Stimulated activated CD8-positive, alpha-beta memory T cell treated with anti-CD3 and anti-CD28 coated beads, Interleukin-12 subunit alpha, Interleukin-12 subunit beta, amount 100 ng/mL, for 4 hours (primary cell): ENCODE measurements around the gene OR51G2.
"Not testable (repeated sequence)": the region's sequence is repeated elsewhere in the genome, so short reads cannot be mapped to it uniquely, and the experiment has no call there.

Experiments
- DNase-seq: peaks from one replicate; pipeline ENCODE4 v3.0.0-alpha.2; 2020; ENCODE audit warnings: low read depth

OR51G2 gene, protein sequence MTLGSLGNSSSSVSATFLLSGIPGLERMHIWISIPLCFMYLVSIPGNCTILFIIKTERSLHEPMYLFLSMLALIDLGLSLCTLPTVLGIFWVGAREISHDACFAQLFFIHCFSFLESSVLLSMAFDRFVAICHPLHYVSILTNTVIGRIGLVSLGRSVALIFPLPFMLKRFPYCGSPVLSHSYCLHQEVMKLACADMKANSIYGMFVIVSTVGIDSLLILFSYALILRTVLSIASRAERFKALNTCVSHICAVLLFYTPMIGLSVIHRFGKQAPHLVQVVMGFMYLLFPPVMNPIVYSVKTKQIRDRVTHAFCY

DNA sequence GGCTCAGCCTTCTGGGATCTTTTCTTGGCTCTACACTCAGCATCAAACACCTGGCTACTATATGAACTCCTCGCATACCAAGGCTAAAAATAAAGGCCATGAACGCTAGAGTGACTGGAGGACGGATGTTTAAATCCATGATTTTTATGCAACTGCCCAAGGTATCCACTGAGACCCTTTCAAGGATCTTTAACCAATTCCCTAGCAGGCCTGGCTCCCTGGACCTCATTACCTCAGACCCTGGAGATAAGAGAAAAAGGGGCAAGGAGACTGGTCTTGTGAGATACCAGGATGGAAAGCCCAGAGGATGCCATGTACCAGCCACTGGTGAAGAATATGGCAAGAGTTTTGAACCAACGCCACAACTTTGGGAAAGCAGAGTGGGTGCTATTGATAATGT, at the start of gene OR51G2:
Gene OR51G2, minus strand, starts transcription at position 101 of the 400 bp plus-strand sequence. CDS start 3,687 bp downstream, outside the sequence.
- no peak for DNase-seq

DNA sequence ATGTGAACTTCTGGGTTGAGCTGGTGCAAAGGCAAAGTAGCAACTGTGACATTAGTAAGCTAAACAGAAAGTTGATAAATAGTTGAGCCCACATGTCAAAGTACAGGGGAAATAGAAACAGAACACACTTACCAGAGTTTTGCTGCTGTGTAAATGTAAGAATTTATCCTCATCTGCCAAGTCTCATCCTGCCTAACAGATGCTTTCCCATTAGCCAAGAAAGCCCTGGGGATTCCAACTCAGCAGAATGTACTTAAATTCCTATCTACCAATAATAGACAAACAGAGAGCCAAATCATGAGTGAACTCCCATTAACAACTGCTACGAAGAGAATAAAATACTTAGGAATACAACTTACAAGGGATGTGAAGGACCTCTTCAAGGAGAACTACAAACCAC, 43.7 kb upstream of the OR51G2 start:
- DNase-seq = no peak

DNA sequence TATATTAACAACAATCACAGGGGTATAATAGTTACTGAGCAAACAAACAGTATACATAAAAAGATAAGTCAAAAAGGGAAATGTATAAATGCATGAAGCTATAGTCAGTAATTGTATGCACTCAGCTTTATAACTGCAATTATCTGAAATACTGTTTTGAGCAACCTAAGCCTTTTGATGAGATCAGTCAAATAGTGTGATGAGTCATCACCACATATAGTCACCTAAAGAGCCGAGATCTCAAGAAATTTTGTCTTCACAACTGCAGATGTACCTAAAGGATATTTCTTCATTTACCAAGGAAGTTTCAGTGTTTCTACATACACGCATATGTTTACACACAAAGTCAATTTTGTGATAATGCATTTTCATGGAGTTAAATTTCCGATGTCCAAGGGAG, 41.7 kb upstream of the OR51G2 start:
- no peak for DNase-seq

DNA sequence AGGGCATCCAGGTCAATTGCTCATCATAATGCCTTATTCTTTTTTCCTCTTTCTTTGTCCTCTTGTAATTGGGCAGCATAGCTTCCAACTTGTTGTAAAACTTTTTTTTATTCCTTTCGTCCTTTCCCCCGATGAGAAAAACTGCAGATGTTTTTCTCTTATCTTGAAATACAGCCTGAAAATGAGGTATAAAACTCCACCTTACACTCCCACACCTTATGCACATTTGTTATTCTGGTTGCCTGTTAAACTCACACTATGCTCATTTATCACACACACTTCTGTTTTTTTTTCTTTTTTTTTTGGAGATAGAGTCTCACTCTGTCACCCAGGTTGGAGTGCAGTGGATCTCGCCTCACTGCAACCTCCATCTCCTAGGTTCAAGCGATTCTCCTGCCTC, 38.2 kb upstream of the OR51G2 start:
- DNase-seq = no peak

DNA sequence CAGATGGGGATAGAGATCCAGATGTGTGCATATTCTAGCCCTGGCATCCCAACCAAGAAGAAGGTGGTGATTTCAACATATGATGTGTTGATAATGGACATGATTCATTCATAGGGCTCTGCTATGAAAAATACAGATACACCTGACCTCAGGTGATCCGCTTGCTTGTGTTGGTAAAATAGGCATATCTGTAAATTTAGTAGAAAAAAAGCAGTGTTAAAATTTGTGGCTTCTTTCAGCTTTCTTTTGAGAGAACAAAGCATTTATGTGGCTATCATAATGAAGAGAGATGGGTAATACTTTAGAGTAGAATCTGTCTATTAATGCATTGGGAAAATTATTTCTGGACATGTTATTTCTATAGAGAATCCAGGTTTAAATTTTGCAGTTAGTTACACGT, 36.5 kb upstream of the OR51G2 start, which contains the start of gene OR51A2:
Gene OR51A2, minus strand, starts transcription at position 101 of the 400 bp plus-strand sequence. Its CDS starts 0 bp downstream, at position 101.
- DNase-seq = not testable (repeated sequence)

DNA sequence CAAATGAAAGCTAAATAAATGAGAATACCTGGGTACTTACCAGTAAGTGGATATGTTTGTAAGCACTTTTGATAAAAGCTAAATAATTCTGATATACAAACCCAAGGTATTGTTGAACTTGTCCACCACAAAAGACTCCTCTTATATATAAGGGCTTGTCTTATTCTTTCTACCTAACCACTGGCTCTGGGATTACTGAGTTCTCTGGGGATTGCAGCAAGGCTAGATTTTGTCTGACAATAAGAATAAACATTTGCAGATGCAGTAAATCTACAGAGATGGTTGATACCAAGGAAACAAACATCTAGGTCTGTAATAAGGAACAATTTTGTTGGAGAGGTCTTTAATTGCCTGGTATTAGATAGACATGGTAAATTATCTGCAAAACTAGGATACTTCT, 28.4 kb upstream of the OR51G2 start, which contains the start of gene OR51A4:
Gene OR51A4, minus strand, starts transcription at position 101 of the 400 bp plus-strand sequence. CDS start 505 bp downstream, outside the sequence.
- DNase-seq = no peak

DNA sequence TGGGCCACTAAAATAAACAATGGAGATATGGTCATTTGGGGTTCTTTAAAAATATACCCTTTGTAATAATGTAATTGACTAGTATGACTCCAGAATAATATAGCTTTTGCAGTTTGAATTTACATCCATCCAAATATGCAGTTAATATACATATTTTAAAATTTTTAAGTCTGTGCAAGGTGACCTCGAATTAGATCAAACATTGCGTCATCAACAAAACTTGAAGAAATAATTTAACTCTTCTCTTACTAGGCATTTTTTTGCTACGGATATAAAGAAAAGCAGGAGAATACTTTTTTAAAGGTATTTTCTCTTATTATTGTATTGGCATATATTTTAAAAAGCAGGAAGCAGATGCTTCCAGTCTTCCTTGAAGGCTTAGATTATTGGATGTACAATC, 17.6 kb upstream of the OR51G2 start:
- DNase-seq = no peak

DNA sequence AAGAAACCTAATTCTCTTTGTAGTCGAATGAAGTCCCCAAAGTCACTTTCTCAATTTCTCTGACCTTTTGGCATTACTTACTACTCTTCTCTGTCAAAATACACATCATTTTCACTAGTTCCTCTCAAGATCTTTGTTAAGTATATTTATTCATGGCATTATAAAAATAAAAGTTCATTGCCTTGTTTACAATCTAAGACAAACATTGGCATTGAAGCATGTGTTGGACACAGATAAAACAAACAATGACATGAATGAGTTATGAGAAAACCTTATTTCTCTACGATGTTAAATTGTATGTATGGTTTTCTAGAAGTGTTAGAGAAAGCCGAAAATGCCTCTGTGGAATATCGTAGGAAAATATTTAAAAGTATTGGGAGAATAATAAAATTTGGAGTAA, 13.6 kb upstream of the OR51G2 start:
- DNase-seq = no peak

DNA sequence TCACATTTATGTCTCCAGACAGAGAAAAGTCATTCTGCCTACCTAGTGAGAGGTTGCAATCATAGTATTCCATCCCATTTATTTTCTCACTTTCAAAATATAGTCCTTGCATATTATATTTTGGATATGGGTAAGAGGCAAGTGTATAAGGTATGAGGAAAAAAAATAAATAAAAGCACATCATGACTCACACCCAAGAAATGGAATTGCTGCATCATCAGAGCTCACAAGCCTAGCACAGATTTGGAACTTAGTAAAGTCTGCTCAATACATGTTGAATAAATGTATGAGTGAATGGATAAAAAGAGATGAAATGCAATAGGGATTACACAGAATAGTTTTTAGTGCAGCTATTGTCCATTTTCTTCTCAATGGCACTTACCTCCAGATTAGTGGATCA, 7.5 kb upstream of the OR51G2 start:
- DNase-seq = no peak

DNA sequence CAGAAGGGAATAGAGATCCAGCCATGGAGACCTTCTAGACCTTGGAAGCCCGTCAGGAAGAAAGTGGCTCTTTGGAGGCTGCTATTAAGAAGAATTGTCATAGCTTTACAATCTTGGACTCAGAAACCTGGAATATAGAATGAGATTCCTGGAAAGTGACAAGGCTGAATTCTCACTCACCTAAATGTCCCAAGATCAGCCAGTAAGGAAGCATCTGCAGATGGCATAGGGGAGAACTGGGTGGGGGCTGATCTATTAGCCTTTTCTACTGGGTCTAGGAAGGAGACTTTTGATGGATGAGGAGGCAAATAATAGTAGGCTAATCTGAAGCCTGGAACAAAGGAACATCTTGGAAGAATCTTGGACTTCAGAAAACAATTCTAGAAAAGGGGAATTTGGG, 5.1 kb upstream of the OR51G2 start, which contains the start of gene OR51G1:
Gene OR51G1, minus strand, starts transcription at position 101 of the 400 bp plus-strand sequence. Its CDS starts 0 bp downstream, at position 101.
- no peak for DNase-seq

DNA sequence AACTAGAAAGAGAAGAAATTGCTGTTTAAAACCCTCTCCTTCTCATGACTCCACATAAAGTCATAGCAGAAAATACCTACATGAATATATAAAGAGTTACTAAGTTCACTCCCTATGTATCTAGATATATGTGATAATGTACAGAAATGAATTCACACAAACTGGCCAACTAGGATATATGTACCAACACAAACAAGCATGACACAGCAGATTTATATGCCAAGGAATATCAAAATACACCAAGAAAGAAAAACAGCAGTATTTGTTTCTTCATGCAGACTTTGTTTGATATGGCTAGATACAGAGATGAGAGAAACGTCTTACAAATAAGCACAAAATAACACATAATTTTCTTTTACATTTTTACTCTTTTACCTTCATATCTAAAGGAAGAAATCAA, 3.2 kb upstream of the OR51G2 start:
- DNase-seq = no peak

DNA sequence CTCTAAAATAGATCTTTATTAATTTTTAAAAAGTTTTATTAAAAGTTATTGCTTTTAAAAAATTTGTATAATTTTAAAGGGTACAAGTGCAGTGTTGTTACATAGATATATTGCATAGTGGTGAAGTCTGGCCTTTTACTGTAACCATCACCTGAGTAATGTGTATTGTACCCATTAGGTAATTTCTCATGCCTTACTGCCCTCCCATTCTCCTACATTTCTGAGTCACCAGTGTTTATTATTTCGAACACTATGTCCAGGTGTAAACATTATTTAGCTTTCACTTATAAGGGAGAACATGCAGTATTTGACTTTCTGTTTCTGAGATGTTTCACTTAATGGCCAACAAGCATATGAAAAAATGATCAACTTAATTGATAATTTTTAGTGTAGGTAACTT, 2.6 kb upstream of the OR51G2 start:
- no peak for DNase-seq

DNA sequence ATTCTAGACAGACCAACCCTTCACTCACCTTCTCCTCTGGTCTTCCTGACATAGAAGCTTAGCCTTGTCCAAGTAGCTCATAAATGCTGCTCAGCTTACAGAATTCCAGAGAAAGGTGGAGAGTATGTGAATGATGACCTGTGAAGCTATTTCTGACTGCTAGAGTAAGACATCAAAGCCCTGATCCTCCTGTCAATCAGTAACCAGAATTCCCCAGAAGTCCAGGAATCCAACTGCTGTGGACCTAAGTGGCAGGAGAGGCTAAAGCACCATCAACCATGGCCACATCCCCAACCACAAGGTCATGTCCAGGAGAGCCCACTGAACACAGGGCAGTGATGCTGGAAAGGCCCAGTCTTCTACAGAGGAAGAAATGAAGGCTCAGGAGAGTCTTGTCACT, 2.6 kb downstream of the OR51G2 start:
- DNase-seq = no peak

DNA sequence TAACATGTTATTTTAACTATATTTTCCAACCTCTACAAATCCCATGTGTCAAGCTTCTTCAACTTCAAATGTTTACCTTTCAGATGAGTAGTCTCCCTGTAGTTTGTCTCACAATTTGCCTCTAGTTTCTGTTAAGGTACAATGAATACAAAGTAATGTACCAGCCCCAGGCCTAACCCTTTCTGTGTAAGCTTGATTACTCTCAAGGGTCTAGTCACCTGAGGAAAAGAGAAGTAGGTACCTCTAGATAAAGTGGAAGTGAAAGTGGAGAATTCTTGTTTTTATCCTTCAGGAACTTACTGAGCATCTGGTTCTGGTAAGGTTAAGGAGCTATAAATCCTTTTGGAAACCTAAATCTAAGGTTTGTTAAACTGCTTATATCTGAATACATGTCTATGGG, 15.7 kb downstream of the OR51G2 start, which contains the start of gene OR51A7:
Gene OR51A7, plus strand, starts transcription at position 300 of the 400 bp plus-strand sequence. CDS start 3,587 bp downstream, outside the sequence.
- DNase-seq = no peak

DNA sequence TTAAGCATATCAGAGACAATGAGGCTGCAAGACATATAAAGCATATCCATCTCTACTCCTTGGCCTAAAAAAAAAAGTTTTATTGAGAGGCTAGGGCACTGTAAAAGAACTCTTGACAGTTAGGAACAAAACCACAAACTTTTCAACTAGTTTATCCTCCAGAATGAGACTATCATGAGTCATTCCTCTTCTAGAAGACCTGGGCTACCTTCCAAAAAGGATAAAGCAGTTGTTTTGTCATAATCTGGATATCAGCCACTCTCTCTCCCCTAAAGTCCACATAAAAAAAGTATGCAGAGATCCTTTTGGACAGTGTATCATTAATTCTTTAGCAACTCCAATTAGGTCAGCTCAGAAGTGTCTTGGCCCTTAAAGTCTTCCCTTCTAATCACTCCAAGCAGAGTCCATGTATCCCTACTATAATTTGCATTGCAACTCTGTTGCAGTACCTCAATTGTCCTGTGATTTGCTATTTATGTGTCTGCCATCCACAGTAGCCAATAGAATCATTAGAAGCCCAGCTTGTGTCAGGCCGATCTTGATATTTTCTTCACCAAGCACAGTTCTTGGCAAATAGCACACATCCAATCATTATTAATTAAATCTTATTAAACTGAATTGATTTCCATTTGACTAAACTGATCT, 27.0 kb downstream of the OR51G2 start:
- no peak for DNase-seq

DNA sequence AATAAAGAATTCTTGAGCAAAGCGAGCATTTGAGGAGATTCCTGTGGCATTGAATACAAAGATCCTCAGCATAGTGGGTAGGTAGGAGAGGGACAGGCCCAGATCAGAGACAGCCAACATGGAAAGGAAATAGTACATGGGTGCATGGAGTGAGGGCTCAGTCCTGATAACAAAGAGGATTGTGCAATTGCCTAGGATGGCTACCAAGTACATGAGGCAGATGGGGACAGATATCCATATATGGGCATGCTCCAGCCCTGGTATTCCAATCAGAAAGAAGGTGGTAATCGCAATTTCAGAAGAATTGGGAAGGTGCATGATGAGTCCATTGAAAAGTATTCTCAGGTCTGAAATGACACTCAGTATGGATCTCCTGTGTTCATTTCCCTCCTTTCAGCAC, 28.9 kb downstream of the OR51G2 start:
- DNase-seq = no peak

DNA sequence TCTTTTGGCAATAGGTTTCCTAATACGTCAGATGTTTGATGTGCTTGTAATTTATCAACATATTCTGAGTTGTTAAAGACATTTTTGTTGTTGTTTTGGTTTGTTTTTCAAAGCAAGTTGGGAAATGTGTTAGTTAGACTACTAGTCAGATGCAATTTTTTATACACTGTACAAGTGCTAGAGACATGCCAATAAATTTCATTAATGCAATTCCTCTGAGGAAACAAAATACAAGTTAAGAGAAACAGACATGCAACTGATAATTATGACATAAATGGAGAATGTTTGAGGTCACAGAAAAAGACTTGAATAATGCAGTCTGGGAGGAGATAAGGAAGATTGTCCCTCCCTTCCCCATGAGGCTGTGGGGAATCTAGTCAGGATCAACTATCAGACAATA, 31.6 kb downstream of the OR51G2 start:
- no peak for DNase-seq

DNA sequence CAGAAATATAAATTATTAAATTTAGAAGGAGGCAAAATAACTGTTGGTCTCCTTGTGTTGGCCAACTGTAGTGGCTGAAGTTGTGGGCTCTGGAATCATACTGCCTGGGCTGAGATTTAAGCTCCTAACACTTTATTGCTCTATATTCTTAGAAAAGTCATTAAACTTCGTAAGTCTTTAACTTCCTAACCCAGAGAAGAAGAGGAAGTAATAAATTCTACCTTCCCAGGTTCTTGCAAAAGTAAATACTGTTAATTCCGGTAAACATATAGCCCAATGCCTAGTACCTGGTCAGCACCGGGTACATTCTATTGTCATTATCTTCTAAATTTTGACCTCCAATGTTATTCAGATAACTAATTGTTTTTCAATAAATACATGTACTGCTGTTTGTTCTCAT, 33.0 kb downstream of the OR51G2 start:
- no peak for DNase-seq

DNA sequence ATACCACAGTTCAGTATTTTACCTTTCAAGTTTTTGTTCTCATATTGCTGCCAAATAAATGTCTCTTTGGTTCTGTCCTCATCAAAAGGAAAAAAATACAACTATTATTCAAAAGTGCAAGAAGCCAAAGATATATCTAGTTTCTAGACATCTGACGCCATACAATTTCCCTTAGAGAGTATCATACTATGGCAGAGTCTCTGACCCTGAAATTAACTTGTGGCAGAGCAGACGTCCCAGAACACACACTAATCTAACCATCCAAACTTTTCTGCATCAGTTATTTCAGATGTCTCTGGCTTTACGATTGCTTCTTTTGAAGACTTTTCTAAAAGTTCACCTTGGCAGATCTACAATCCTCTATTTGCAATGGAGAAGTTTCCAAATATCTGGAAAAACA, 34.8 kb downstream of the OR51G2 start:
- DNase-seq = no peak

DNA sequence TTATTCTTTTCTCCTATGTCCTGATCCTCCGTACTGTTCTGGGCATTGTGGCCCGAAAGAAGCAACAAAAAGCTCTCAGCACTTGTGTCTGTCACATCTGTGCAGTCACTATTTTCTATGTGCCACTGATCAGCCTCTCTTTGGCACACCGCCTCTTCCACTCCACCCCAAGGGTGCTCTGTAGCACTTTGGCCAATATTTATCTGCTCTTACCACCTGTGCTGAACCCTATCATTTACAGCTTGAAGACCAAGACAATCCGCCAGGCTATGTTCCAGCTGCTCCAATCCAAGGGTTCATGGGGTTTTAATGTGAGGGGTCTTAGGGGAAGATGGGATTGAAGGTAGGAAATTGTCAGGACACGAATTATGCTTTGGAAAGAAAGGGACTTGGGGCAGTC, 36.6 kb downstream of the OR51G2 start:
- no peak for DNase-seq

DNA sequence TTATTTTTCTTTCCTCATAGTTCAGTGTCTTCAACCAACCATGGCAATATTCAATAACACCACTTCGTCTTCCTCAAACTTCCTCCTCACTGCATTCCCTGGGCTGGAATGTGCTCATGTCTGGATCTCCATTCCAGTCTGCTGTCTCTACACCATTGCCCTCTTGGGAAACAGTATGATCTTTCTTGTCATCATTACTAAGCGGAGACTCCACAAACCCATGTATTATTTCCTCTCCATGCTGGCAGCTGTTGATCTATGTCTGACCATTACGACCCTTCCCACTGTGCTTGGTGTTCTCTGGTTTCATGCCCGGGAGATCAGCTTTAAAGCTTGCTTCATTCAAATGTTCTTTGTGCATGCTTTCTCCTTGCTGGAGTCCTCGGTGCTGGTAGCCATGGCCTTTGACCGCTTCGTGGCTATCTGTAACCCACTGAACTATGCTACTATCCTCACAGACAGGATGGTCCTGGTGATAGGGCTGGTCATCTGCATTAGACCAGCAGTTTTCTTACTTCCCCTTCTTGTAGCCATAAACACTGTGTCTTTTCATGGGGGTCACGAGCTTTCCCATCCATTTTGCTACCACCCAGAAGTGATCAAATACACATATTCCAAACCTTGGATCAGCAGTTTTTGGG, 37.2 kb downstream of the OR51G2 start, which contains the start of gene OR51T1:
Gene OR51T1, plus strand, starts transcription at position 41 of the 641 bp plus-strand sequence. Its CDS starts 0 bp downstream, at position 41.
- DNase-seq = no peak

DNA sequence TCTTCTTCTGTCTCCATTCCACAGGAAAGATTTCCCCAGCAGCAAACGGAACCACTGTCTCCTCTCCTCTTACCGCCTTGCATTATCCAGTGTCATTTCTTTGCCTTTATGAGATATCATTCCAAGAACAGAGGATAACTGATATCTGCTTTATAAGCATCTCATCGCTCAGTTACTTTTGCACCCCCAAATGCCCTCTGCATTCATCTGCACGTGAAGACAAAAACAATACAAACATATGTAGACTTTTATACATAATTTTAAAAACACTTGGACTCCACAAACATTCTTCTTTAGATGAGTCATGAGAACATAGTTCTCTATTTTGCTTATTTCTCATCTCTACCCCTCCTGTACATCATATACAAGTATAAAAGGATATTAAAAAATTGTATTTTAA, 38.0 kb downstream of the OR51G2 start:
- DNase-seq = no peak

DNA sequence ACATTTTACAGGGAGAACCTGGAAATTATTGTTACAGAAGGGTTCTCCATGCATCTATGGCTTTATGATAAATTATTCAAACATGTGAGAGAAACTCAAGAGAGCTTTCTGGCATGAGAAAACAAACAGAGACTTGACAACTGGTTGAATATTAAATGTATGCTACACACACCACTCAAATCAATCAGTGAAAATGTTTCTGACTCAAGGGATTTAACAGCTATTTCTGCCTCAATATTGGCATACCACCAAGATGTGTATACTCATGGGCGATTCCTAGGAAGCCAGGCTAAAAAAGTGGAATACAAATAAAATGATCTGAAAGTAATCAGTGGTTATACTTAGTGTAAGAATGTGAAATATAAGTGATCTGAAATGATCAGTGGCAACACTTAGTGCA, 53.3 kb downstream of the OR51G2 start:
- DNase-seq = no peak
